ENCODE data around the gene MFAP4.

Gene MFAP4

DNA sequence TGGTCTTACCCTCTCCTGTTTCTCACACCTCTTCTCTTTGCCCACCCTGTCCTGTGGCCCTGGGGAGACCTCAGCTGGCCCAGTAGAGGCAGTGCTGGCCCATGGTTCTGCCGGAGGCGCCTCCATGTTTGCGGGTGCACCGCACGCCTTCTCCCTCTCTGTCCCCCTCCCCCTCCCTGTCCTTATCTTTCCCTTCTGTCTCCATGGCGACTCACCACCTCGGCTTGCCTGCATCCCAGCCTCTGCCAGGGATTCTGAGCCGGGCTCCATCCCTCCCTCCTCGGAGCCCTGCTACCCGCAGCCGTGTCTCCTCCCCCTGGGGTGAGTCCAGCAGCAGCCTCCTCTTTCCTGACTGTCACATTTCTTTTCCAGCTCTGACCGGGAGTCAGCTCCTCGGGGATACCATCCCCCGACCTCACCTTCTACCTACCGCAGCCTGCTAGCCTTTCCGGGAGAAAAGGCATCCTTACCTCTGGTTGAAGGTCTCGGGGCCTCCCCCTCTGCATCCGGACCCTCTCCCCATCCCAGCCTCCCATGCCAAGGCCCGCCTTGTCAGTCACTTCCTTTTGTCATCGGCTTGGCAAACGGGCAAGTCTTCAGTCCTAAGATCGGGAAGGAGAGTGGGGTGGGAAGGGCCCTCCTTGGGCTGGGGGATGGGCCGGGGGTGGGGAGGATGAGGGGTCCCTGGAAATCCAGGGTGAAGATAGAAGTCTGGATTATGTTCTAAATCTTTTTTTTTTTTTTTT is 24.1 kb upstream of the MFAP4 start, which contains the start of gene RNF112:
Gene RNF112, plus strand, starts transcription at position 358 of the 746 bp plus-strand sequence. Its CDS starts 177 bp downstream, at position 535.
- Histone ChIP-seq H3K27me3 (no peaks in the 10 kb centered on the region), H3K4me2 (no peak within 1 kb of the TSS), H4K20me1 (no peaks in the 10 kb centered on the region), H3K4me1 (no peaks in the 10 kb centered on the region), H3K4me3 (no peak within 1 kb of the TSS), H3K9ac (no peak within 1 kb of the TSS), H3K27ac (no peak within 1 kb of the TSS), H3K9me3 (no peaks in the 10 kb centered on the region), H3K36me3 (no peaks in the 10 kb centered on the region)
- no peak for TF ChIP-seq Cebpa-rat (IDR thresholded peaks at IDR 0.05)

- Histone ChIP-seq H3K4me2 (no peak overlapping the region), H4K20me1 (no peaks in the 10 kb centered on the region), H3K27me3 (no peaks in the 10 kb centered on the region), H3K27ac (no peak overlapping the region), H3K9ac (no peak overlapping the region), H3K4me1 (no peaks in the 10 kb centered on the region), H3K9me3 (no peaks in the 10 kb centered on the region), H3K36me3 (no peaks in the 10 kb centered on the region), H3K4me3 (no peak overlapping the region)
- TF ChIP-seq Cebpa-rat (IDR thresholded peaks at IDR 0.05), result no peak
Measured at GRCh38 chr17:19410091-19410490, 23.1 kb upstream of the MFAP4 start.

GRCh38 chr17:19409509-19409908 is 22.5 kb upstream of the MFAP4 start:
- Histone ChIP-seq H3K27ac (no peak overlapping the region), H3K4me2 (no peak overlapping the region), H3K4me3 (no peak overlapping the region), H3K36me3 (no peaks in the 10 kb centered on the region), H3K9ac (no peak overlapping the region), H3K9me3 (no peaks in the 10 kb centered on the region), H3K4me1 (no peaks in the 10 kb centered on the region), H3K27me3 (no peaks in the 10 kb centered on the region), H4K20me1 (no peaks in the 10 kb centered on the region)
- no peak for TF ChIP-seq Cebpa-rat (IDR thresholded peaks at IDR 0.05)

DNA sequence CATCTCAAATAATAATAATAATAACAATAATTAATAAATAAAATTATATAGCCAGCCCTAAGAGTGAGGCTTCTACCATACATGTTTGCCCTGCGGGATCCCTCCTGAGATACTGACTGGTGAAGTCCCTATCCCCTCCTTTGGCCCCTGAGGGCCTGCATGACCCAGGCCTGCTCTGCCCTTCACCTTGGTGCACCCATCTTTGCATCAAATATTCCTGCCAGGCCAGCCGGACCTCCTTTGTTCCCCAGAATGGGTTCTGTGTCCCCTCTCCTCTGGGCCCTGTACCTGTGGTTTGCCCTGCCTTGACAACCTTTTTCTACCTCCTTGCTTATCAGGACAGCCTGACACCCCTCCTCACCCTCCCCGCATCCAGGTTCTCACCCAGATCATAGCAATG is 22.1 kb upstream of the MFAP4 start:
- Histone ChIP-seq H3K4me3 (no peak overlapping the region), H3K4me2 (no peak overlapping the region), H3K4me1 (no peaks in the 10 kb centered on the region), H3K27me3 (no peaks in the 10 kb centered on the region), H4K20me1 (no peaks in the 10 kb centered on the region), H3K9ac (no peak overlapping the region), H3K27ac (no peak overlapping the region), H3K36me3 (no peaks in the 10 kb centered on the region), H3K9me3 (no peaks in the 10 kb centered on the region)
- no peak for TF ChIP-seq Cebpa-rat (IDR thresholded peaks at IDR 0.05)

DNA sequence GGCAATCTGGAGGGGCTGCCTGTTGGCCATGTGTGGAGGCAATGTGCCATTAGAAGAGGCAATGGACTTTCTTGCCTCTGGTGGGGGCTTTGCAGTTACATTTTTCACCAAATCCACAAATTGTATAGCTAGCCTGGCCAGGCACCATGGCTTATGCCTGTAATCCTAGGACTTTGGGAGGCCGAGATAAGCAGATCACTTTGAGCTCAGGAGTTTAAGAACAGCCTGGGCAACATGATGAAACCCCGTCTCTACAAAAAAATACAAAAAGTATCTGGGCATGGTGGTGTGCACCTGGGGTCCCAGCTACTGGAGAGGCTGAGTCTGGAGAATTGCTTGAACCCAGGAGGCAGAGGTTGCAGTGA is 21.3 kb upstream of the MFAP4 start:
- H3K27me3 ChIP-seq, result no peaks in the 10 kb centered on the region

DNA sequence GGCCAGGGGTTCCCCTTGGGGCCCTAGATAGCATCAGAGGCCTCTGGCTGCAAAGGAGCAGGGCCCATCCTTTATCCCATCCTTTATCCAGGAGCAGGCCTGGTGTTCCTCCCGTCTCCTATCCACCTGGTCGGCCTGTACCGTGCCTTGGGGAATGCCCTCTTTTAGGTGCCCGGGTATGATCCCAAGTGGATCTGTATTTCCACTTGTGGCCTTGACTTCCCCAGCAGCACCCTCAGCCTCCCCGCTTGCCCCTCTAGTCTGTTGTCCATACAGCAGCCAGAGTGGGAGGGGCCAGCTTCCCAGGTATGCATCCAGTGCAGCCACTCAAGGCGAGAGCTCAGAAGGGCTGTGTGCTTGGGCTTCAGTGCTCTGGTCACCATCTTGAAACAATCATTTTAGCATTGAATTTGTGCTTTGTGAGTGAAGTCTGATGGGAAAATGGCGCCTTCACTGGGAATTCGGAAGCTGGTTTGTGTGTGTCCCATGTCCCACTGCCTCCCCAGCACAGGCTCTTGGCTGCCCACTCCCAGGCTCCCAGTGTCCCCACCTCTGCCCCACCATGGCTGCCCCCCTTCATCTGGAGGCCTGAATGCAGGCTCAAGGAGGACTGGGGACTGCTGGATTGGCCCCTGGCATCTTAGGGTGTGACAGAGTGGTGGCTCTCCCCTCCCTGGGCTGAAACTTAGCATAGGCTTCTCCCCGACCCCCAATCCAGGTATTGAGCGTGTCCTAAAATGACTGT is 20.8 kb upstream of the MFAP4 start:
- no peak overlapping the region for H3K27ac ChIP-seq
- TF ChIP-seq Cebpa-rat (IDR thresholded peaks at IDR 0.05), result no peak

More for the DNA sequence above, 21.3 kb upstream of the MFAP4 start:
- Histone ChIP-seq H3K27ac (no peak overlapping the region), H3K4me3 (no peak overlapping the region), H3K9ac (no peak overlapping the region), H3K4me2 (no peak overlapping the region), H3K36me3 (no peaks in the 10 kb centered on the region), H3K4me1 (no peaks in the 10 kb centered on the region), H3K9me3 (no peaks in the 10 kb centered on the region), H4K20me1 (no peaks in the 10 kb centered on the region)
- TF ChIP-seq Cebpa-rat (IDR thresholded peaks at IDR 0.05), result no peak

GRCh38 chr17:19405114-19405513 is 18.1 kb upstream of the MFAP4 start:
- no peak for TF ChIP-seq Cebpa-rat (IDR thresholded peaks at IDR 0.05)

More for the DNA sequence above, 20.8 kb upstream of the MFAP4 start:
- Histone ChIP-seq H3K4me2 (no peak overlapping the region), H3K4me1 (no peaks in the 10 kb centered on the region), H3K36me3 (no peaks in the 10 kb centered on the region), H3K9me3 (no peaks in the 10 kb centered on the region), H4K20me1 (no peaks in the 10 kb centered on the region), H3K27me3 (no peaks in the 10 kb centered on the region), H3K9ac (no peak overlapping the region), H3K4me3 (no peak overlapping the region)

GRCh38 chr17:19404264-19404663 is 17.3 kb upstream of the MFAP4 start:
- Histone ChIP-seq H3K27me3 (no peaks in the 10 kb centered on the region), H3K4me3 (no peak overlapping the region), H4K20me1 (no peaks in the 10 kb centered on the region), H3K27ac (no peak overlapping the region), H3K36me3 (no peaks in the 10 kb centered on the region), H3K9me3 (no peaks in the 10 kb centered on the region), H3K4me2 (no peak overlapping the region), H3K9ac (no peak overlapping the region), H3K4me1 (no peaks in the 10 kb centered on the region)
- TF ChIP-seq Cebpa-rat (IDR thresholded peaks at IDR 0.05), result no peak

More at GRCh38 chr17:19405114-19405513, 18.1 kb upstream of the MFAP4 start:
- Histone ChIP-seq H3K27ac (no peak overlapping the region), H3K9me3 (no peaks in the 10 kb centered on the region), H3K4me1 (no peaks in the 10 kb centered on the region), H3K4me3 (no peak overlapping the region), H3K4me2 (no peak overlapping the region), H4K20me1 (no peaks in the 10 kb centered on the region), H3K9ac (no peak overlapping the region), H3K36me3 (no peaks in the 10 kb centered on the region), H3K27me3 (no peaks in the 10 kb centered on the region)

GRCh38 chr17:19403021-19403420 is 16.0 kb upstream of the MFAP4 start:
- H4K20me1 ChIP-seq, result no peaks in the 10 kb centered on the region
- H3K27me3 ChIP-seq, result no peaks in the 10 kb centered on the region
- H3K9ac ChIP-seq, result no peak overlapping the region
- no peaks in the 10 kb centered on the region for H3K36me3 ChIP-seq
- H3K27ac ChIP-seq, result no peak overlapping the region
- no peaks in the 10 kb centered on the region for H3K4me1 ChIP-seq
- no peak overlapping the region for H3K4me2 ChIP-seq
- H3K4me3 ChIP-seq, result no peak overlapping the region
- no peak for TF ChIP-seq Cebpa-rat (IDR thresholded peaks at IDR 0.05)
- H3K9me3 ChIP-seq, result no peaks in the 10 kb centered on the region

GRCh38 chr17:19402171-19402570 is 15.2 kb upstream of the MFAP4 start:
- no peak overlapping the region for H3K27ac ChIP-seq
- no peak overlapping the region for H3K4me3 ChIP-seq
- no peaks in the 10 kb centered on the region for H3K27me3 ChIP-seq
- H3K9me3 ChIP-seq, result no peaks in the 10 kb centered on the region
- no peak for TF ChIP-seq Cebpa-rat (IDR thresholded peaks at IDR 0.05)
- no peak overlapping the region for H3K4me2 ChIP-seq
- no peaks in the 10 kb centered on the region for H4K20me1 ChIP-seq
- H3K36me3 ChIP-seq, result no peaks in the 10 kb centered on the region
- no peaks in the 10 kb centered on the region for H3K4me1 ChIP-seq
- H3K9ac ChIP-seq, result no peak overlapping the region
